Stimulated activated CD4-positive, alpha-beta T cell treated with anti-CD3 and anti-CD28 coated beads, Interleukin-4, amount 100 ng/mL, for 1 hour (primary cell): Measurements from ENCODE around the gene TBL2.
"Not testable (repeated sequence)": the region's sequence is repeated elsewhere in the genome, so short reads cannot be mapped to it uniquely, and the experiment has no call there.

Experiments used
- DNase-seq: peaks from one replicate; pipeline ENCODE4 v3.0.0-alpha.2; 2020

The TBL2 gene, protein sequence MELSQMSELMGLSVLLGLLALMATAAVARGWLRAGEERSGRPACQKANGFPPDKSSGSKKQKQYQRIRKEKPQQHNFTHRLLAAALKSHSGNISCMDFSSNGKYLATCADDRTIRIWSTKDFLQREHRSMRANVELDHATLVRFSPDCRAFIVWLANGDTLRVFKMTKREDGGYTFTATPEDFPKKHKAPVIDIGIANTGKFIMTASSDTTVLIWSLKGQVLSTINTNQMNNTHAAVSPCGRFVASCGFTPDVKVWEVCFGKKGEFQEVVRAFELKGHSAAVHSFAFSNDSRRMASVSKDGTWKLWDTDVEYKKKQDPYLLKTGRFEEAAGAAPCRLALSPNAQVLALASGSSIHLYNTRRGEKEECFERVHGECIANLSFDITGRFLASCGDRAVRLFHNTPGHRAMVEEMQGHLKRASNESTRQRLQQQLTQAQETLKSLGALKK

DNA sequence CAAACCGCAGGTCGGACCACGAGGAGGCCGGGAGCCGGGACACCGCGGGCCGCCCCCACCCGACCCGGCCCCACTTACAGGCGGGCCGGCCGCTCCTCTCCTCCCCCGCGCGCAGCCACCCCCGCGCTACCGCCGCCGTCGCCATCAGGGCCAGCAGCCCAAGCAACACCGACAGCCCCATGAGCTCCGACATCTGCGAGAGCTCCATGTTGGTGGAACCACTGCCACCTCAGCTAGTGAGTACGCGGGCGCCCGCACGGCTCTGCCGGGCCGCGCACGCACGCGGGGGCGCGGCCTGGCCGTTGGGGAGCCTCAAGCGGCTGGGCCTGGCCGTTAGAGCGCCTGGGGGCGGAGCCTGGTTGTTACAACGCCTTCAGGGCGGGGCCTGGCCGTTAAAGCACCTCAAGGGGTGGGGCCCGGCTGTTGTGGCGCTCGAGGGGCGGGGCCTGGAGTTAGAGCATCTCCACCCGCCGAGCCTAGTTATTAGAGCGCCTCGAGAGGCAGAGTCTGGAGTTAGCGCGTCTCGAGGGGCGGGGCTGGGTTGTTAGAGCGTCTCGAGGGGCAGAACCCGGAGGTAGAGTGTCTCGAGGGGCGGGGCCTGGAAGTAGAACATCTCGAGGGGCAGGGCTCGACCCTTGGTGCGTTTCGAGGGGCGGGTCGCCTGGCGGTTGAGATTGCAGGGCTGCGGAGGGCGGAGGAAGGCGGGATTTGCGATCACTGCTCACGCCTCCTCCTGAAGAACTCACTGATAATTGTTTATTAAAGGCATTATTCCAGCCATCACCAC is at the start of gene TBL2:
TSS of gene TBL2 (minus strand) at position 238 of the 787 bp plus-strand sequence. CDS start at position 208, 30 bp downstream.
- peak; percentile 99 for DNase-seq

DNA sequence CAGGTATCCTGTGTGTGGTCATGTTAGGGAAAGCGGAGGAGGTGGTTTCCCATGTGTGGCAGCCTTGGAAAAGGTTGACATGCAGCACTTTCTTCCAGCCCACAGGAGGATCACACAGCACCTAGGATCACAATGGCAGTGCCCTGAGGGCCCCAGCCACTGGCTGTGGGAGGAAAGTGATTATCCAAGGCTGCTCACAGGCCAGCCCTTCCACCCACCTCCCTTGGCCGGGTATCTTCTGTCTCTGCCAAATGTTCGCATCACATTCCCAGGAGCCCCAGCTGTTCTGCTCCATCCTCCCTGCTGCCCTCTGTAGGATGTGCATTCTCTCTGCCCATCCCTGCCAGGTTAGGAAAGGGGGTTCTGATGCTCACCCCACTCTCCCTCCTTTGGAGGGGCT is 48.4 kb upstream of the TBL2 start:
- DNase-seq, result no peak

DNA sequence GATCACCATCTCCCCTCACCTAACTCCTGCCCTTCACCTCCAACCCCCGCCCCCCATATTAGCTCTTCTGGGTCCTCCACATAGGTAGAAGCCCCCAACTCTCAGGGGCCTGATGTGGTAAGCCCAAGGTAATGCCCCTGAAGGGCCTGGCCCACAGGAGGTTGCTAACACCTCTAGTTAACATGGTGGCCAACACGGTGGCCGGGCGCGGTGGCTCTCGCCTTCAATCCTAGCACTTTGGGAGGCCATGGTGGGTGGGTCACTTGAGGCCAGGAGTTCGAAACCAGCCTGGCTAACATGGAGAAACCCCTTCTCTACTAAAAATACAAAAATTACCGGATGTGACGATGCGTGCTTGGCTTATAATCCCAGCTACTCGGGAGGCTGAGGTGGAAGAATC is 46.9 kb upstream of the TBL2 start:
- DNase-seq, result no peak

- no peak for DNase-seq
These were observed 46.3 kb upstream of the TBL2 start for GRCh38 chr7:73624669-73625001.

DNA sequence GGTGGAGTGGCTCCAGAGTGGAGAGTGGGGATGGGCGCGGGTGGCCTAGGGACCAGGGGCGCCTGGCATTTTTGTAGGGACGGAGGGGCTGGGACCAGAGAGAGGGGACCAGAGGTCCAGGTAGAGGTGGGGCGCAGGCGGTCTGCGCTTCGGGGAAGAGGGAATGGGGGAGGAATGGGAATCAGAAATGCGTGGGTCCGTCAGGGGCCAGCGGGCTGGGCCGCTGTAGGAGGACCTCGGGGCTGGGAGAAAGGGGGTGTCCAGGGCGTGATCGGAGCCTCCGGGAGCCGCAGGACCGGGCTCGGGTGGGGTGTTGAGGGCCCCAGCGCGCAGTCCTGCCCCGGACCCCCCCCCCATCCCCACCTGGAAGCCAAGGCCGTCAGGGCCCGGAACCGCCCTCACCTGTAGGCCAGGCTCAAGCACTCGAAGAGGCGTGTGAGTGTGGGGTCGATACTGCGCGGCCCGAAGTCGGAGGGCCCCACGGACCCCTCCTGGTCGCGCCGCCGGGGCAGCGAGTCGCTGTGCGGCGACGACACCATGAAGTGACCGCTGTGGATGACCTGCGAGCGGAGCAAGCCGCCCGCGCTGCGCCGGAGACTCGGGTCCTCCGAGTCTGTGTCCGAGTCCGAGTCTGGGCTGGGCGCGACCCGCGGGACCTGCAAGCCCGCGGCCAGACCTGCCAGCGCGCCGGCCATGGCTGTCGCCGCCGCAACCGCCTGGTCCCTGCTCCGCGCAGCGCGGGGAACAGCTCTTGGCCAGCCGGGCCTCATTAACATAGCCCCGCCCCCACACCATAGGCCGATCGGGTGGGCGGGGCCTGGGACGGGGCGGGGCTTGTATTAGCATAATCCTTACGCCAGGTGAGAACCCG is 45.7 kb upstream of the TBL2 start, which contains the start of gene MLXIPL:
TSS of gene MLXIPL (minus strand) at position 725 of the 871 bp plus-strand sequence. CDS start at position 695, 30 bp downstream.
- peak; percentile 65 for DNase-seq

DNA sequence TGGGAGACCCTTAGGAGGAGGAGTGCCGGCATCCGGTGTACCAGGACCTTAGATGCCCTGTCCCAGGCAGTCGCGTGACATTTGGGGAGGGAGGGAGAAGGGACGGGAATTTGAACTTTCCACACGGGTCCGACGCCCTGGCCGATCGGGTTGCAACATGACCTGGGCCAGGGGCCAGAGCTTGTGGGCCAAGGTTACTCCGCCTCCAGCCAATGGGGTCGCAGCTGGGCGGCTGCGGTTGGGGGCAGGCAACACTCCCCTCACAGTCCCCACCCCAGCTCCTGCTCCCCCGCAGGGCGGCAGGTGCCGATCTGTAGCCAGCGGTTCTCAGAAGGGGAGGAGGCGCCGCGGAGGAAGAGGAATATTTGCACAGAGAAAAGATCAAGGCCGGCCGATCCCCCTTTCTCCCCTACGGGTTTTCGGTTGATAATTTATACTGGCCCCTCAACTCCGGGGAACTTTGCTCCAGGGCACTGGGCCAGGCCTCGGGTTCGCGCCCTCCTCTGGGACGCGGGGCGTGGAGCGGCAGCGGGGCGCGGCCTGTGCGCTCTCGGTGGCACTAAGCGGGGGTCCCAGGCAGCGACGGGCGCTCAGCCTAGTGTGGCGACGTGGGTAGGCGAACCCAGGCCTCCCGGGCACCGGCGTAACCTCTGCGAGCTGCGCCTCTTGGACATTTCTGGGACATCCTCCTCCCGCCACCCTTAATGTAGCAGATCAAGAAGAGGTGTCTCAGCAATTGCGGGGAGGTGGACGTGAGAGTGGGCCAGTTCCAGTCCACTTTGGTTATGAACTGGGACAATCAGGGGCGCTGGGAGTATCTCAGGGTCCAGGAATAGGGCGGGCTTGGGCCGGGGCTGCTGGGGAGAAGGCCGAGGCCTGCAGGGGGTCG is 44.8 kb upstream of the TBL2 start:
- no peak for DNase-seq

DNA sequence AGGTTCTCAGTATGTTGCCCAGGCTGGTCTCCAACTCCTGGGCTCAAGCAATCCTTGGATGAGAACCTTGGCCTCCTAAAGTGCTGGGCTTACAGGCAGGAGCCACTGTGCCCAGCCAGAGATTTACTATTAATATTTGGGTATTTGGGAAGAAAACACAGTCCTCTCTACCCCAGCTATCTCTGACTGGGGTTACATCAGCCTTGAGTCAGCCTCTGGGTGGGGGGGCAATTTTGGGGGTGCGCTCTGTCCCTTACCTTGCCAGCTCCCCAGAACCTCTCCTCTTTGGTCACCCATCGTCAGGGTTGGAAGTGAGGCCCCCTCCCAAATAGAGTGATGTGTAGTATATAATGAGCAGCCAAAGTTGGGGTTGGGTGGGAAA is 44.1 kb upstream of the TBL2 start:
- DNase-seq, result no peak

GRCh38 chr7:73621168-73622063 is 43.0 kb upstream of the TBL2 start:
- DNase-seq, result no peak

GRCh38 chr7:73619394-73619793 is 41.0 kb upstream of the TBL2 start:
- not testable (repeated sequence) for DNase-seq

- no peak for DNase-seq
These were observed 40.2 kb upstream of the TBL2 start for GRCh38 chr7:73618538-73618937.

DNA sequence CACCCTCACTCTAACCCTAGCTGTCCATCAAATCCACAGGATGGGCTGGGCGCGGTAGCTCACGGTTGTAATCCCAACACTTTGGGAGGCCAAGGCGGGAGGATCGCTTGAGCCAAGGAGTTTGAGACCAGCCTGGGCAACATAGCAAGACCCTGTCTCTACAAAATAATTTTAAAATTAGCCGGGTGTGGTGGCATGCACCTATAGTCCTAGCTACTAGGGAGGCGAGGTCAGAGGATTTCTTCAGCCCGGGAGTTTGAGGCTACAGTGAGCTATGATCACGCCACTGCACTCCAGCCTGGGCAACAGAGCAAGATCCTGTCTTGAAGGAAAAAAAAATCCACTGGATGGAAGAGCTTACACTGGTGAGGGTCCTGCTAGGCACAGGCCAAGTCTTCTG is 39.1 kb upstream of the TBL2 start:
- not testable (repeated sequence) for DNase-seq

GRCh38 chr7:73615886-73616285 is 37.5 kb upstream of the TBL2 start:
- DNase-seq, result no peak

DNA sequence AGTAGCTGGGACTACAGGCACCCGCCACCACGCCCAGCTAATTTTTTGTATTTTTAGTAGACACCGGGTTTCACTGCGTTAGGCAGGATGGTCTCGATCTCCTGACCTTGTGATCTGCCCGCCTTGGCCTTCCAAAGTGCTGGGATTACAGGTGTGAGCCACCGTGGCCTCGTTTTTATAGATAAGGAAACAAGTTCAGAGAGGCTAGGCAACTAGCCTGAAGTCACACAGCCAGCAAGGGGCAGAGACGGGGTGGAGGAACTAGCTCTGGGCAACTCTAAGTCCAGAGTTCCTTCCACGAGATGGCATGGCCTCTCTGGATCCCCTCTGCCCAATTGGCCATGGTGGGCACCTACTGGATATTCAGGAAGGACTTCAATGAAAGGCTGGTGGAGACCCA is 36.6 kb upstream of the TBL2 start:
- not testable (repeated sequence) for DNase-seq

- no peak for DNase-seq
These were observed 35.8 kb upstream of the TBL2 start for GRCh38 chr7:73613954-73614735.

DNA sequence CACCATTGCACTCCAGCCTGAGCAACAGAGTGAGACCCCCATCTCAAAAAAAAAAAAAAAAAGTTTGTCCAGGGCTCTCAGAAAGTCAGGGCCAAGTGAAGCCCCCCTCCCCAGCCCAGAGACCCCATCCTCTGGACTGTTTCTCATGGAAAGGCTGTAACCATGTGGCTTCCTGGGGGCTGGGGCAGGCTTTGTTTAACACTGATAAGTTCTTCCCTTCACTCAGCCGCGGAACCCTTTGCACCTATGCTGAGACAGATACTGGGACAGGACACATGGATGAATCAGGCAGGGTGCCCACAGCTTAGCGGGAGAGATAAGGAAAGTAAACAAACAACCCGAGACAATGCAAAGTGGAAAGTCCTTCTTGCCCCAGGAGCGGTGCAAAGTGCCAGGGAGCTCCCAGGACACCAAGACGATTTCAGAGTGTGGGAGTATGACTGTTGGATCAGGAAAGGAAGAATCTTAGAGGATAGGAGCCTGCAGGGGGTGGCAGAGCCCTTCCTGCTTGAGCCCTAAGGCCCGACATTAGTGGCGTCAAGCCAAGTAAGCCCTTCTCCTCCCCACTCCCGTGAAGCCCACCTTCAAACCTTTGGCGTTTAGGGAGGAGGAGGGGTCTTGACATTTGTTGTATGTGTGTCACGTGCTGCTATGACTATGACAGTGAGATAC is 34.4 kb upstream of the TBL2 start:
- no peak for DNase-seq

DNA sequence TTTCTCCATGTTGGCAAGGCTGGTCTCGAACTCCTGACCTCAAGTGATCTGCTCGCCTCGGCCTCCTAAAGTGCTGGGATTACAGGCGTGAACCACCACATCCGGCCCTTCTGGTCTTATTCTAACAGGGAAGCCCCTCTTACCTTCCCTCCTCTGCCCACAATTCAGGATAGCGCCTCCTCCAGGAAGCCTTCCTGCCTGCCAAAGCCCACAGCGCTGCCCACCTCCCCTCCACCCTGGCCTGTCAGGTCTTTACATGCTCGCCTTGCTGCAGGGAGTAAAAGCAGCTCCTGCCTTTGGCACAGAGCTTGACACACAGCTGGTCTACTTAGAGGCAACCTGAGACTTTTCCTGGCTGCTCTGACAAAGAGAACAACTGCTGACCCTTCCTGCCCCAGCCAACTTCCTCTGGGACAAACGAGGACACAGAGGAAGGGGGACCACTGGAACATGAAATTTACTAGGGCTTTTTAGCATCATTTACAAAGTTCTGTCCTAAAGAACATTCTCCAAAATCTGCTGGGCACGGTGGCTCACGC is 32.7 kb upstream of the TBL2 start:
- DNase-seq, result no peak

- DNase-seq, result no peak
These were observed 31.7 kb upstream of the TBL2 start for GRCh38 chr7:73610105-73610504.

GRCh38 chr7:73607692-73607983 is 29.3 kb upstream of the TBL2 start:
- not testable (repeated sequence) for DNase-seq
